Ureter (tissue), 1 donor: Measurements from ENCODE around the gene PDZD7. TPM values are rescaled to one million over a fixed set of nuclear protein-coding genes. Genes with fewer than 3 reads are reported as not detected.
A peak's percentile ranks its signal among the peaks of the same experiment; 100 is the strongest.

ENCODE experiments used
- DNase-seq: peaks from one replicate; pipeline ENCODE4 v3.0.0-alpha.2; 2020; ENCODE audit warnings: low spot score
- total RNA-seq: library from RNA; stranded (reverse); gene quantifications from one replicate; pipeline ENCODE4 v1.2.4, GENCODE V29; 2023
- donor health status: DM: yes; HTN: yes; CAD: no.

Gene PDZD7
- total RNA-seq, 1 donor from 2014 or later = 0.18 TPM

DNA sequence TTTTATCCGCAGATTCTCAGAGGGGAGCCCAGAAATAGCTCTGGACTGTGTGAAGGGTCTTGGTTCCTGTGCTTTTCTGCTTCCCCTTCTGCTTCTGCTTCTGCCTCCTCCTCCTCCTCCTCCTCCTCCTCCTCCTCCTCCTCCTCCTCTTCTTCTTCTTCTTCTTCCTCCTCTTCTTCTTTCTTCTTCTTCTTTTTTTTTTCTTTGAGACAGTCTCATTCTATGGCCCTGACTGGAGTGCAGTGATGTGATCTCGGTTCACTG lies 11.6 kb downstream of the PDZD7 start:
- no peak for DNase-seq

DNA sequence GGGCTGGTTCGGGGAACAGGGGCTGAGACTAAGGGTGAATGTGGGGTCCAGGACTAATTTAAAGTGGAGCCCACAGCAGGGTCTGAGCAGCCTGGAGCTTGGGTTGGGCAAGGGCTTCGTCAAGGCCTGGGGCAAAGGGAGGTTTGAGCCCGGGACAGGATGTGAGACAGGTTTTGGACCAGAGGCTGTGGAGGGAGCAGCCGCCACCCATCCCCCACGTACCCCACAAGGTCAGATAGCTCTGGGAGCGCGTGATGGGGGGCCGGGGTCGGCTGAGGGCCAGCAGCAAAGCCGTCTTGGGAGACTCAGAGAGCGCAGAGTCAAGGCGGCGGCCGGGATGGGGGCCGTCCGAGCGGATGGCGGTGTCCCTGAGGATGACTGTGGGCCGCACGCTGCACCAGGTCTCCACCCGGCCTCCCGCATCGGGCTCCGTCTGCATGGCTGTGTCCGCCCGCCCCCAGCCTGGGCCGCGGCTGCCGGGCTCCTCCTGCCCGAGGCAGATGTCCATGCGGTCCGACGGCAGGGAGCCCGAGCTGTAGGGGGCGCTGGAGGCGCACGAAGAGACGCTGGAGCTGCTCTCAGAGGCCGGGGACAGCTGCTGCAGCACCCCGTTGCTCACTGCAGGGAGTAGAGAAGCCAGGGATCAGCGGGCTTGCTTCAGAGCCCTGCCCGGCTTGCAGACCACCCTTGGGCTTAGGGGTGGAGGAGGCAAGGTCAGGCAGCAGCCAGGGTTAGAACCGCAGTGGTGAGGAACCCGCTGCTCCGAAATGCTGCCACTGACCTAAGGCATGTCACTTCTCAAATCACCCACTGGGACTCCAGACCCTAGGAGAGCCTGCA lies 12.1 kb downstream of the PDZD7 start:
- DNase-seq = no peak

DNA sequence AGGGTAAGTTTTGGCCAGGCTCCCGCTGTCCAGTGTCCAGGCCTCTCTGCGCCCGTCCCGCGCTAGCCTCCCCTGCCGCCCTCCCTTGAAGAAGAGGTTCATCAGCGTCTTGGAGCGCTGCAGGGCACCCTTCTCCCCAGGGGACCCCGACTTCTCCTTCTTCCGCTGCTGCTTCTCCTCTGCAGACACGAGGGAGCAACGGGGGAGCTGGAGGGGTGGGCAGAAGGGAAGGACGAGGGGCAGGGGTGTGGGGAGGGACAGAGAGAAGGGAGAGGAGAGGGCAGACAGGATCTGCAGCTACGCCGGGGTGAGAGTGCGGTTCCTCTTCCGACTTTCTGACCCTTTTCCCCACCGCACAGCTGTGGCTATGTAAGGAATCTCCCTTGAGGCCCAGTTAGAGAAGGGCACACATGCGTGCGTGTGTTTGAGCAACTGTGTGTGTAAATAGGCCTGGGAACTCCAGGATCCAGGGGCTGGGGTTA lies 12.8 kb downstream of the PDZD7 start:
- DNase-seq = no peak

DNA sequence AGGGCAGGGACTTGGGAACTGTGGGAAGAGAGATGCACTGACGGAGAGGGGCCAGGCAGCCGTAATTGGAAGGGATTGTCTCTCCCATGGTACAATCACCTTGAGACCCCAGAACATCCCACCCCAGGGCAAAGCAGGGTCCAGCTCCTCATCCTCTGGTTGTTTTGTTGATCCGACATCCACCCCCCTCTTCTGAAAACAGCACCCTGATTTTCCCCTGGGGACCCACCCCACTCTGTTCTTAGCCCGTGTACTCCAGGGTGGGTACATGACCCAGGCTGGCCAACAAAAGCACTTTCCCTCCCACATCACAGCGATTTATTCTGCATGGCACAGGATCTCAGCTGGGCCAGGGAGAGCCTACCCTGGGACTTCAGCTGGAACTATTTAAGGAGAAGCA lies 14.1 kb downstream of the PDZD7 start:
- no peak for DNase-seq

DNA sequence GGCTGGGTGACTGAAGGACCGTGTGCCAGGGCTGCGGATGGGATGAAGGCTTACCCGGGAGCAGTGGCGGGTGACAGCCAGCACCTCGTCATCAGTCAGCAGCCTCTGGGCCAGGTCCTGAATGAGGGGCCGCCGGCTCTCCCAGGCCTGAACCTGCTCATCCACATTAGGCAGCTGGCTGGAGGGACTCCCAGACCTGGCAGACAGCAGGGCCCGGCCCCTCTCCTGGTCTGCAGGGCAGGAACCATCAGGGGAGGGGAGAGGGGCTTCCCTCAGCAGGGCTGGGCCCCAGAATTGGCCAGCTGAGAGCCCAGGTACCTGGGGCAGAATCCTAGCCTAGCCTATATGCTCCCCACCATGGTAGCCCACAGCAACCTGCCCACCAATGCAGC lies 15.4 kb downstream of the PDZD7 start:
- no peak for DNase-seq

DNA sequence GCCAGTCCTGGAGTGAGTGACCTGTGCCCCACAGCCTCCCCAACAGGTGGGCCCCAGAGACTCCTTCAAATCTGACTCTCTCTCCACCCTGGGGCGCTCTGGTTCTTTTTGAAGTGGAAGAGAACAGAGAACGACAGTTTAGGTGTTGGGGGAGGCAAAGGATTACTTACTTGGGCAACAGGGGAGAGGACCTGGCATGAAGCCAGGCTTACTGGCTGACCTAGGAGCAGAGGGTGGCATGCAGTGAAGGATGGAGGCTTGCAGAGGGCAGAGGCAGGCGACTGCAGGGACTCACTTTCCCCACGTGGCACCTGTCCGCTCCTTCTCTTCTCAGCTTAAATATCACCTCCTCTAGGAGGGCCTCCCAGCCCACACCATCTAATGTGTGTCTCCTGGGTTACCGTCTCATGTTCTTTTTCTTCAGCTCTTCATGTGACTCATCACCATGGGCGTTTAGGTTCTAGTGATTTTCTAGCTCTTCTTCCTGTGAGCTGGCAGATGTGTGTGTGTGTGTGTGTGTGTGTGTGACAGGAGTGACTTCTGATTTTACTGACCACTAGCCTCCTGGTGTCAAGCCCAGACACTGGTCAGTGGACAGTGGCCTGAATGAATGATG lies 15.9 kb downstream of the PDZD7 start:
- DNase-seq = no peak

DNA sequence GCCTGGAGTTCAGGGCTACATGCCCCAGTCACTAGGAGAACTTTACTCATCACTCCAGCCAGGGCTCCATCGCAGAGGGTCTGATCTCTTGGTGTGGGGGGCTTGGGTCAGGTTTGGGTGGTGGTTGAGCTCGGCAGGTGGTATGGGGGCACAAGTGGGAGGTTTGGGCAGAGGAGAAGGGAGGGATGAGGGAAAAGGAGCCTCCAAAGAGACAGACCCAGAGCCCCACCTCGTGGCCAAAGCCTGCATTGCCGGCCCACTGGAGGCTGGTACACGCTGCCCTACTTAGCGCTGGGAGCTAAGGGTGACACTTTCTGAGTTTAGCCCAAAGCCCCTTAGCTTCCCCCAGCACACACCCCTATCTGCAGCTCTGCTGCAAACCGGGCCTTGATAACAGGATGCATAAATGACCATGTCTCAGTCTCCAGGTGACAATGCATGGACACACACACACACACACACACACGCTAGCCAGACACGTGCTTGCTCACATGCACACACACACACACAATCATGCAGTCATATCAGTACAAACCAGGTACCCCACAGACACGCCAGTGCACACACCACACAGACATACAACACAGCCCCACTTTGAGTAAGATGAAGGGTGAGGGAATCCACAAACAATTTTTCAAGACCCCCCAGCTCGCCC lies 16.6 kb downstream of the PDZD7 start:
- DNase-seq = peak; percentile 83

DNA sequence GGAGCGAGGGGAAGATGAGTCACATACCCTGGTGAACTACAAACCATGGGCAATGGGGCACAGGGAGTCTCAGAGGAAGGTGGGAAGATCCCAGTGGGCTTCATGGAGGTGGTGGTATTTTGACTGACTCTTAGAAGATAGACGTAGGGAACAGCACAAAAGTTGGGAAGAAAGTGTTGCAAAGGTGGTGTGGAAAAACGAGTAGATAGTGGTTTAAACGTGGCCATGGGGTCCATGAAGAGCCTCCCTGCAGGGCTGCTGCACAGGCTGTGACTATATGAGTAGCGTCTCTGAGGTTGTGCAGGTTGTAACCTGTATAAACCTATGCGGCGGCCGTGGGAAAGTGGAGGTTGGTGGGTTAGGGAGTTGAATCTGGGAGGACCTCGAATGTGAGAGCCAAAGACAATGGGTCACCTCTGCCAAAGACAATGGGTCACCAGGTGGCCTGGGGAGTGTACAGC lies 17.5 kb downstream of the PDZD7 start:
- no peak for DNase-seq

DNA sequence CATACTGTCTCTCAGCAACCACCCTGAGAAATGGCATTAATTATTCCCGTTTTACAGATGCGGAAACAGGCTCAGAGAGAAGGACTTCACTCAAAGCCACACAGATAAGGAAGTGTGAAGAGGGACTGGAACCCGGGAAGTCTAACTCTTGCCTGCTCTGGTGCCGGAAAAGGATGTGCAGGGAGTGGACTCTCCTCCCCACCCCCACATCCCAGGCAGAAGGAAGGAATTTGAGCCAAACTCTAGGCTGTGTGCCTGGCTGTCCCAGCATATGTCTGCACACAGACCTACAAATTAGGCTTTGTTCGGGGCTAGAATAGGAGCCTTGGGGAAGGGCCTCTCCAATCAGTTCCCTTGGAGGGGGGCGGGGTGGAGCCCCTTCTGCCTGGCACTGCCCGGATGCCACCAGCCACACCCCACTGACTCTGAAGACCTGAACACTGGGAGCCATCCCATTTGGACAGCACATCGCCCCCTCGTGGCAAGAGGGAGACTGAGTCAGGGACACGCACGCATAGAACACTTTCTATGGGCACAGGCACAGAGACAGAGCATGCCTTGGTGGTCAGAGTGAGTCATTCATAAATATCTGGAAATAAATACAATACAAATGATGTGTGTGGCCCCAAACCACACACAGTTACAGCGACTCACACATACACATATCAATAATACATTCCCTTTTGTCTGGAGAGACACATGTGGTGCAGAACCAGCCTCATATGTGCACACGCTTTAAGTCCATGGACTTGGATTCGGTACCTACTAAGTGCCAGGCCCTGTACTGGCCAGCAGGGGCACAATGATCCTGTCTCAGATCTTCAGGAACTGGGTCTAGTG lies 18.2 kb downstream of the PDZD7 start:
- peak; percentile 91 for DNase-seq

DNA sequence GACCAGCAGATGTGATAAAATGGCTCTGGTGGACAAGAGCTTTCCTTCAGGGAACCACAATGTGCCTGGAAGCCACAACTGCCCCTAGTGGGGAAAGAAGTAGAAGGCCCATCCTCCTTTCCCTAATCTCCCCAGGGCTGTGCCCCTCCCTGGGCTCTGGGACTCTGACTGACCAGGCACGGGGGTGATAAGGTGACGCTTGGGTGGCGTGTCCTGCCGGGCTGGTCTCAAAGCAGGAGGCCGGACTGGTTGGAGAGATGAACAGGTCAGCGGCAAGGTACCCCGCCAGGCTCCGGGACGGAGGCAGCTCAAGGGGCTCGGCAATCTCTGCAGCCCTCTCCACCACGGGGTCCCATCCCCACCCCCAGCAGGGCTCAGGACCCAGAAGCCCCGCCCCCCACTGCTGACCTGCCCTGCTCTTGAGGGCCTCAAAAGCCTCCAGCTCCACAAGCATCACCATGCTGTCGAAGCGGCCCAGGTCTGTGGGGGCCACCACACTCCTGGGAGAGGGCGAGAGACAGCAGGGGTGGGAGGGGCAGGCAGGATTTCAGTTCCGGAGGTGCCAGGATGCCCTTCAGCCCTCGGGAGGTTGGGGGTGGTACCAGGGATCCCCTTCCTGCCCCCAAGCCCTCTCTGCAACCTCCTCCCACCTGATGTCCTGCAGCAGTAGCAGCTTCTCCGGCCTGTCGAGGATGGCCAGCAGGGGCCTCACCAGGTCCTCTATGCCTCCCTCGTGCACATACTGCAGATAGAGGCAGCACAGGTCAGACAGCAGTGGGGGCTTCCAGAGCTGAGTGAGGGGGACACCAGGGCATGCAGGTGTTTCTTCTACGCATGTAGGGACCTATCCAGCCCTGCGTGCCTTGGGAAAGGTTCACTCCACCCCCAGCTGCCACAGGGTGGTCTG lies 19.2 kb downstream of the PDZD7 start:
- DNase-seq = peak; percentile 42

DNA sequence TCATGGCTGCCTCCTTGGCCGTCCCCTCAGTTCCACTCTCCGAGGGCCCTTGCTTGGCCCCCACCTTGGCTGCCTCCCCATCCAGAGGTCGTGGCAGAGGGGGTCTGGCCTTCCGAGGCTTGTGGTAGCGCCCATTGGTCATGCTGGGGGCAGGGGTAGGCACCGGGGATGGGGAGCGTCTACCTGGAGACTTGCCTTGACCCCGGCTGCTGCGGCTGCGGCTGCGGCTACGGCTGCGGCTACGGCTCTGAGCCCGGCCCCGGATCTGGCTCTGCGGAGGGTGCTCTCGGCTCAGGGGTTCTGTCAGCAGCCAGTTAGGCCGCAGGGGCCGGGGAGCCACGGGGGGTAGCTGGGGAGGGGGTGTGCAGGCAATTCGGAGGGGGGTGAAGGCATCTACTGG lies 20.6 kb downstream of the PDZD7 start:
- DNase-seq = no peak

DNA sequence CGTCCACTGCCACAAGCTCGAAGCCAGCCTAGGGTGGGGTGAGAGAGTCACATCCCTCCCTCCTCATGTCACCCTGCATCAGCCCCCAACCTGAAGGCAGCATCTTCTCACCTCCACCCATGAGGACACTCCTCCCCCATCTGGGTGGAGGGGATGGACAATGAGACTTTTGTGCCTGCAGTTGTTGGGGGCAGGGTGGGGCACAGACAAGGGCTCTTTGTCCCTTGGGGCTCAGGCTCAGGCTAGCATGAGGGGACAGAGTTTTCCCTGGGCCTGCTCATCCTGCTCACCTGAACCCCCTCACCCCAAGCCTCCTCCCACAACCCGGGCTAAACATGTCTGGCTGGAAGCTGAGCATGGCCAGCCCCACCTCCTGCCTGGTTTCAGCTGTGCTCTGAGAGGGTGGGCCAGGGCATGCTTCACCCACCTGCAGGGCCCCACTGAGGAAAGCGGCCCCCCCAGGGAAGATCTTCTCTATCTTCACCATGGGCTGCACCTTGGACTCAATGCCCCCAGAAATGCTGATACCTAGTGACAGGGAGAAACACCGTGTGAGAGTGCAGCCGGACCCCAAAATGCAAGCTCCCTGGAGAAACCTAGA lies 22.0 kb downstream of the PDZD7 start:
- DNase-seq = no peak

DNA sequence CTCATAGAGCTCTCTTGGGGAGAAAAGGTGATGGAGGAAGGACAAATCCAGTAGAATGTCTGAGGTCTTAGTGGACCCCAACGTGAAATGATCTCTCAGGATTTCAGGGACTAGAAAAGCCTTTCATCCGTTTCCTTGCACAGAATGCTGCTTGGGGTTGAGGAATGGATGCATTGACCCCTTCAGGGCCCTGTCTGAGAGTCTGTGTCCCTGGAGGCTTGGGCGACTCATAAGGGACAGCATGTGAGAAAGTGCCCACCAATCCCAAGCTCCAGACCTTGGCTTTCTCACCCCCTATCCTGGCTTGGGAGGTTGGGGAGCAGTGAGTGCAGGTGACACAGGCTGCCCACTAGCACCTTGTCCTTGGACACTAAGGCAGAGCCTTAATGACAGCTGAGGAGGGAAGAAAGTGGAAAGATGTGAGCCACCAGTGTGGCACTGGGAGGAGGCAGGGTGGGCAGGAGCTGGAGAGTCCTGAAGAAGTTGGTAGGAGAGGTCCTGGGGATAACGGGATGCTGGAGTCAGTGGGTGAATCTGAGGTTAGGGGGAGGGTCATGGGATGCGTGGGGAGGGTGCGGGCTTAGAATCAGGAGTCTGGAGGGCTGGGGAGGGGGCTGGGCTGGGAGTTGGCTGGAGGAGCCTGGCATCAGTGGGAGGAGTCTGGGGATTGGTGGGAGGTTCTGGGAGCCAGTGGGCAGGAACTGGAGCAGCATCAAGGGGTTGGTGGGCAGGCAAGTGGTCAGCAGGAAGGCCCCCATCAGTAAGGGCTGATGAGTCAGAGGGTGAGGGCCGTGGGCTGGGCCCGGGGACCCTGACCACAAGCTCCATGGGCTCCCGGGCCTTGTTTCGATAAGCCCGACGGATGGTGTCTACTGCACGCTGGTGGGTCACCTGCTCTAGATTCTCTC lies 22.8 kb downstream of the PDZD7 start:
- no peak for DNase-seq

DNA sequence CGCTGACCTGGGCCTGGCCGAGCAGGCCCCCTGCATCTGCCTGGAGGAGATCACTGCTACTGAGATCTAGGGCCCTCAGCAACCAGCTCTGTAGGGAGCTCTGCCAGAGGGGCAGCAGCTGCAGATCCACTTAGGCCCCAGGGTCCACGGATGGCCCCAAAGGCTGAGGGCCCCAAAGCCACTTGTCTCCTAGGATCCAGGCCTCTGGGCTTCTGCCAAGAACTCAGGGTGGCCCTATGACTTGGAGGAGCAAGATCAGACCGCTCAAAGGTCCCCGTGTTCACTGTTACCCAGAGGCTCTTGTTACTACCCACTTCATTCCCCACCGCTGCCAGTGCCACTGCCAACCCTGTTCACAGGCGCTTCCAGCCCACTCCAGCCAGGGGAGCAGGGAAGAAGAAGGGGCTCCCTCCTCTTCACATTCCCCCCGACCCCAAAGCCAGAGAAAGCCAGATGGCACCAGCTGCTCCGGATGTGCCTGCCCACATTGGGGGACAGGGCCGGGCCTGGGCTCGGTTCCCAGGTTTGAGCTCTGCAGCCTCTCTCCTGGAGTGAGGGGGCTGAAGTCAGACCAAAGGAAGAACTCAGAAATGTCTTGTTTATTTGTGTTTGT lies 23.7 kb downstream of the PDZD7 start:
- no peak for DNase-seq

DNA sequence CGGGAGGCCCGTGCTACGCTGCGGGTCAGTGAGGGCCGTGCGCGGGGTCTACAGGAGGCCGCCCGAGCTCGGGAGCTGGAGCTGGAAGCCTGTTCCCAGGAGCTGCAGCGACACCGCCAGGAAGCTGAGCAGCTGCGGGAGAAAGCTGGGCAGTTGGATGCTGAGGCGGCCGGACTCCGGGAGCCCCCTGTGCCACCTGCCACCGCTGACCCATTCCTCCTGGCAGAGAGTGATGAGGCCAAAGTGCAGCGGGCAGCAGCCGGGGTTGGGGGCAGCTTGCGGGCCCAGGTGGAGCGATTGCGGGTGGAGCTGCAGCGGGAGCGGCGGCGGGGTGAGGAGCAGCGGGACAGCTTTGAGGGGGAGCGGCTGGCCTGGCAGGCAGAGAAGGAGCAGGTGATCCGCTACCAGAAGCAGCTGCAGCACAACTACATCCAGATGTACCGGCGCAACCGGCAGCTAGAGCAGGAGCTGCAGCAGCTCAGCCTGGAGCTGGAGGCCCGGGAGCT lies 24.3 kb downstream of the PDZD7 start:
- no peak for DNase-seq

DNA sequence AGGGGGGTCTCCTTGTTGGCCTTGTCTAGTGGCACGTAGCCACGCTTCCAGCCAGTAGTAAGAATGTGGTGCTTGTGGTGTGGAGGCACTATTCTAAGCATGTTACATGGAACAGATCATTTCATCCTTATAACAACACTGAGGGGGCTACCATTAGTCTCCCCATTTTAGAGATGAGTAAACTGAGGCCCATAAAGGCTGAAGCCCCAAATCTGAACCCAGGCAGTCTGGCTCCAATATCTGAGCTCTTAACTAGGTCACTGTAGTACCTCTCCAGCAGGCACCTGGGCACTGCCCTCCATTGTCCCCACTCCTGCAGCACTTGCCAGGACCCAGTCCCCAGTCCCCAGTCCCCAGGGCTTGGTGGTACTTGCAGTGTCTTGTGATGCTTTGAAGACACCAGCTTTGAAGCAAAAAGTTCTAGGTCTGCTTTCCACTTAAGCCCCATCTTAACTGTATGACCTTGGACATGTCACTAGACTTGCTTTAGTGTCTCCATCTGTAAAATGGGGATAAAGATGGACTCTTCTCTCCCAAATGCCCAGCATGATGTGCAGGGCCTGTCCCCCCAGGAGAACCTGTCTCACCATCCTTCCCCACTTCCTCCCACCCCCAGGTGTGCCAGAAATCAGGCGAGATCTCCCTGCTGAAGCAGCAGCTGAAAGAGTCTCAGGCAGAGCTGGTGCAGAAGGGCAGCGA lies 24.9 kb downstream of the PDZD7 start:
- DNase-seq = no peak

DNA sequence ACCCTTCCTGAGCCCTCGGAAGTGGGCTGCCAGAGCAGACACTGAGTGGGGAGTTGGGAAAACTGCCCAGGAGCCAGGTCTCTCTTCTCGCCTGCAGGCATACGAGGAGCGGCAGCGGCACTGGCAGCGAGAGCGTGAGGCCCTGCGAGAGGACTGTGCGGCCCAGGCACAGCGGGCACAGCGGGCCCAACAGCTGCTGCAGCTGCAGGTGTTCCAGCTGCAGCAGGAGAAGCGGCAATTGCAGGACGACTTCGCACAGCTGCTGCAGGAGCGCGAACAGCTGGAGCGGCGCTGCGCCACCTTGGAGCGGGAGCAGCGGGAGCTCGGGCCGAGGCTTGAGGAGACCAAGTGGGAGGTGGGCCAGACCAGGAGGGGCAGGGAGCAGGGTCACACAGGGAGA lies 25.6 kb downstream of the PDZD7 start:
- DNase-seq = no peak

DNA sequence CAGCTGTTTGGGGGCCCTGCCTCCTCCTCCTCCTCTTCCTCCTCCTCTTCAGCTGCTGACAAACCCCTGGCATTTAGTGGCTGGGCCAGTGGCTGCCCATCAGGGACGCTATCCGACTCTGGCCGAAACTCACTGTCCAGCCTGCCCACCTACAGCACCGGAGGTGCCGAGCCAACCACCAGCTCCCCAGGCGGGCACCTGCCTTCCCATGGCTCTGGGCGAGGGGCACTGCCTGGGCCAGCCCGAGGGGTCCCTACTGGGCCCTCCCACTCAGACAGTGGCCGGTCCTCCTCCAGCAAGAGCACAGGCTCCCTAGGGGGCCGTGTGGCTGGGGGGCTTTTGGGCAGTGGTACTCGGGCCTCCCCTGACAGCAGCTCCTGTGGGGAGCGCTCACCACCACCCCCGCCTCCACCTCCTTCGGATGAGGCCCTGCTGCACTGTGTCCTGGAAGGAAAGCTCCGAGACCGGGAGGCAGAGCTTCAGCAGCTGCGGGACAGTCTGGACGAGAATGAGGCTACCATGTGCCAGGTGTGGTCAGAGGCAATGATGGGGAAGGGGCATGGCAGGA lies 27.2 kb downstream of the PDZD7 start:
- DNase-seq = no peak
